ENCODE measurements around the gene RALGAPA1. TPM values are rescaled to one million over a fixed set of nuclear protein-coding genes. Genes with fewer than 3 reads are reported as not detected.

The RALGAPA1 gene
- total and polyA plus RNA-seq, 2 of the 13 experiments (the other 11 are each of a cell fraction or from before 2014, with no cell fraction given), result 65.0 to 89.2 TPM

DNA sequence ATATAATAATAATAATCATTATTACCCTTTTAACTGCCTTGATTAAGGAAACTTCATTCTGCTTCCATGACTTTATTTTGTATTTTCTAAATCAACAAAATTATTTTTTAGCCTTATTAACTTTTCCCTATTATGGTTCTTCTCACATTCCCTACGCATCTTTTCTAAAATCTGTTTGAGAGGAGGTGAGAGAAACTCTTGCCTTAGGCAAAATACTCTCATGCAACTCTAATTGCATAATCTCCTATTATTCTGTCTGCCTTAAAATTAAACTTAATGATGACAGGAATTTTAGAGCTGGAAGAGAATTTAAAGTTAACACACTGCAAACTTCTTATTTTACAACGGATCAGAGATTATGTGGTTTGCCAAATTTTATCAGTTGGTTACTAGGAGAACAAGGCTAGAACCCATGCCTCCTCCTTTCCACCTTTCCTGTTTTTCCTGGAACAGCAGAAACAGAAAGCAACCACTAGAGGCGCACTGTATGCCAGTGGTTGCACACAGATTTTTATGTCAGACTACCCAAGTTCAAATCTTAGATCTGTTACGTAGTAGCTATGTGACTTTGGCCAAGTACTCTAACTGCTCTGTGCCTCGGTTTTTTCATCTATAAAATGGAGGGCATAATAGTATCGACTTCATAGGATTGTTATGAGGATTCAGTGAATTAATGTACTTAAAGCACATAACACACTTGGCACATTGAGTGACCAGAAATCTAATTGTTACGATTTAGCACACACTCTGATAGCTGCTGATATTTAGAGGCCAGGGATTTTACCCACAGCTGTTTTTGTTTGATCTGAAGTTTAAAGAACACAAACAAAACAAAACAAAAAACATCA lies 12.7 kb upstream of the RALGAPA1 start (continued):
- no peak for TF ChIP-seq SNAPC2 (CRISPR knock-in tag; IDR thresholded peaks at IDR 0.05)
- no peak for TF ChIP-seq ZNF747 (CRISPR knock-in tag; IDR thresholded peaks at IDR 0.05; ENCODE audit: borderline replicate concordance)
- no peak for TF ChIP-seq ZNF136 (CRISPR knock-in tag; IDR thresholded peaks at IDR 0.05; ENCODE audit: low read depth)
- TF ChIP-seq, protein P1, sequence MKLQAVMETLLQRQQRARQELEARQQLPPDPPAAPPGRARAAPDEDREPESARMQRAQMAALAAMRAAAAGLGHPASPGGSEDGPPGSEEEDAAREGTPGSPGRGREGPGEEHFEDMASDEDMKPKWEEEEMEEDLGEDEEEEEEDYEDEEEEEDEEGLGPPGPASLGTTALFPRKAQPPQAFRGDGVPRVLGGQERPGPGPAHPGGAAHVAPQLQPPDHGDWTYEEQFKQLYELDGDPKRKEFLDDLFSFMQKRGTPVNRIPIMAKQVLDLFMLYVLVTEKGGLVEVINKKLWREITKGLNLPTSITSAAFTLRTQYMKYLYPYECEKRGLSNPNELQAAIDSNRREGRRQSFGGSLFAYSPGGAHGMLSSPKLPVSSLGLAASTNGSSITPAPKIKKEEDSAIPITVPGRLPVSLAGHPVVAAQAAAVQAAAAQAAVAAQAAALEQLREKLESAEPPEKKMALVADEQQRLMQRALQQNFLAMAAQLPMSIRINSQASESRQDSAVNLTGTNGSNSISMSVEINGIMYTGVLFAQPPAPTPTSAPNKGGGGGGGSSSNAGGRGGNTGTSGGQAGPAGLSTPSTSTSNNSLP (IDR thresholded peaks at IDR 0.05; ENCODE audit: low read depth, low read length), result peak; percentile 89
- TF ChIP-seq HOXA3 (CRISPR knock-in tag; IDR thresholded peaks at IDR 0.05), result peak; percentile 50
- TF ChIP-seq ZNF577 (CRISPR knock-in tag; IDR thresholded peaks at IDR 0.05; ENCODE audit: borderline replicate concordance, low read depth), result no peak
- no peak for TF ChIP-seq ZNF773 (CRISPR knock-in tag; IDR thresholded peaks at IDR 0.05; ENCODE audit: borderline replicate concordance)
- peak; percentile 57; the same call in 1 of the 2 replicates for TF ChIP-seq MIXL1 (CRISPR knock-in tag; IDR thresholded peaks at IDR 0.05)
- no peak for TF ChIP-seq MEIS2 (CRISPR knock-in tag; IDR thresholded peaks at IDR 0.05)
- no peak for TF ChIP-seq MTA3 (CRISPR knock-in tag; IDR thresholded peaks at IDR 0.05)
- TF ChIP-seq ZNF777 (CRISPR knock-in tag; IDR thresholded peaks at IDR 0.05), result no peak
- TF ChIP-seq IKZF1 (IDR thresholded peaks at IDR 0.05), result no peak
- no peak for TF ChIP-seq ZNF232 (CRISPR knock-in tag; IDR thresholded peaks at IDR 0.05; ENCODE audit: borderline replicate concordance)
- TF ChIP-seq ATRX (CRISPR knock-in tag; IDR thresholded peaks at IDR 0.05; ENCODE audit: borderline replicate concordance), result no peak
- TF ChIP-seq ZNF660 (CRISPR knock-in tag; IDR thresholded peaks at IDR 0.05; ENCODE audit: borderline replicate concordance, low read depth), result no peak
- TF ChIP-seq ESRRA (CRISPR knock-in tag; IDR thresholded peaks at IDR 0.05; ENCODE audit: low read depth), result no peak
- peak; percentile 70 for TF ChIP-seq SIX1 (CRISPR knock-in tag; IDR thresholded peaks at IDR 0.05; ENCODE audit: borderline replicate concordance)
- TF ChIP-seq ONECUT2 (CRISPR knock-in tag; IDR thresholded peaks at IDR 0.05), result 0 out of 2 replicates have a peak, but pooled peaks have one; percentile 37
- TF ChIP-seq, protein P2, sequence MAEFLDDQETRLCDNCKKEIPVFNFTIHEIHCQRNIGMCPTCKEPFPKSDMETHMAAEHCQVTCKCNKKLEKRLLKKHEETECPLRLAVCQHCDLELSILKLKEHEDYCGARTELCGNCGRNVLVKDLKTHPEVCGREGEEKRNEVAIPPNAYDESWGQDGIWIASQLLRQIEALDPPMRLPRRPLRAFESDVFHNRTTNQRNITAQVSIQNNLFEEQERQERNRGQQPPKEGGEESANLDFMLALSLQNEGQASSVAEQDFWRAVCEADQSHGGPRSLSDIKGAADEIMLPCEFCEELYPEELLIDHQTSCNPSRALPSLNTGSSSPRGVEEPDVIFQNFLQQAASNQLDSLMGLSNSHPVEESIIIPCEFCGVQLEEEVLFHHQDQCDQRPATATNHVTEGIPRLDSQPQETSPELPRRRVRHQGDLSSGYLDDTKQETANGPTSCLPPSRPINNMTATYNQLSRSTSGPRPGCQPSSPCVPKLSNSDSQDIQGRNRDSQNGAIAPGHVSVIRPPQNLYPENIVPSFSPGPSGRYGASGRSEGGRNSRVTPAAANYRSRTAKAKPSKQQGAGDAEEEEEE (CRISPR knock-in tag; IDR thresholded peaks at IDR 0.05; ENCODE audit: borderline replicate concordance), result no peak
- TF ChIP-seq RARA (CRISPR knock-in tag; IDR thresholded peaks at IDR 0.05), result peak; percentile 44; the same call in 1 of the 2 replicates
- peak; percentile 67 for TF ChIP-seq BCL6 (CRISPR knock-in tag; IDR thresholded peaks at IDR 0.05)
- no peak for TF ChIP-seq ZNF207 (IDR thresholded peaks at IDR 0.05; ENCODE audit: borderline replicate concordance)
- TF ChIP-seq HOXA5 (CRISPR knock-in tag; IDR thresholded peaks at IDR 0.05), result 0 out of 2 replicates have a peak, but pooled peaks have one; percentile 51
- no peak for TF ChIP-seq MED8 (CRISPR knock-in tag; IDR thresholded peaks at IDR 0.05; ENCODE audit: insufficient replicate concordance)
- peak; percentile 60; the same call in 1 of the 2 replicates for TF ChIP-seq FOXO1 (CRISPR knock-in tag; IDR thresholded peaks at IDR 0.05)
- TF ChIP-seq HDAC6 (IDR thresholded peaks at IDR 0.05; ENCODE audit: low read depth, low read length), result no peak
- peak in 1 of 2 experiments; percentile 22; a peak in 1 of 4 replicates for TF ChIP-seq EP300 (IDR thresholded peaks at IDR 0.05; ENCODE audit: low read depth in 2 of 2, low read length in 2 of 2)
- TF ChIP-seq EP300 (CRISPR knock-in tag; IDR thresholded peaks at IDR 0.05; ENCODE audit: borderline replicate concordance), result no peak
- TF ChIP-seq ZNF616 (CRISPR knock-in tag; IDR thresholded peaks at IDR 0.05; ENCODE audit: low read depth), result no peak
- TF ChIP-seq HOXD1 (CRISPR knock-in tag; IDR thresholded peaks at IDR 0.05), result peak; percentile 40; the same call in 1 of the 2 replicates
